Choroid plexus epithelial cell (primary cell): ENCODE measurements around the gene FNDC3B.

Experiments used
- DNase-seq: peaks from one replicate; pipeline ENCODE4 v3.0.0-alpha.2; 2010; ENCODE audit warnings: low read depth
- H3K4me3 ChIP-seq: 2 replicates; pipeline ENCODE4 v1.5.1; 2011; ENCODE audit warnings: low read depth, mild to moderate bottlenecking, control low read depth, low read length, moderate library complexity
- CTCF ChIP-seq: conservative IDR thresholded peaks from 2 replicates; pipeline ENCODE4 v1.5.1; 2011; ENCODE audit warnings: low read depth, mild to moderate bottlenecking, control low read depth, inconsistent platforms, low read length, moderate library complexity

FNDC3B gene

DNA sequence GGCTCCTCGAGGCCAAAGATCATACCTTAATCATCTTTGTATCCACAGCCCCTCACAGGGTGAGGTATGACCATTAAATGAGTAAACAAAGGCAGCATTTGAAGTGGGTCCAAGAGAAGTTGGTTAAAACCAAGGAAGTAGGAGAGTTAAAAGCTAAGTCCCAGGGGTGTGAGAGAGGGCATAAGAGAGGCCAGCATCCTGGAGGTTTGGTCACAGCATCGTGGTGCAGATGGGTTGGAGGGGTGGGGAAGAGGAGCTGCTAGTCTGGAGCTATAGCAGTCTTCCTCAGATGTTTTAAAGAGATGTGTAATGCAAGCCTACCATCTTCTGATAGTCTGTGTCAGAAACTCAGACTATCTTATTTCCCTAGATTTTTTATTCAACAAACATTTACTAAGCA is 253.7 kb downstream of the FNDC3B start:
- no peak for TF ChIP-seq CTCF

GRCh38 chr3:172294223-172294806 is 254.9 kb downstream of the FNDC3B start:
- no peak for TF ChIP-seq CTCF
- no peak overlapping the region for H3K4me3 ChIP-seq
- DNase-seq = no peak

More for the DNA sequence above, 253.7 kb downstream of the FNDC3B start:
- no peak overlapping the region for H3K4me3 ChIP-seq
- DNase-seq = no peak

GRCh38 chr3:172296248-172296974 is 257.0 kb downstream of the FNDC3B start:
- no peak overlapping the region for H3K4me3 ChIP-seq
- TF ChIP-seq CTCF = no peak
- DNase-seq = no peak

DNA sequence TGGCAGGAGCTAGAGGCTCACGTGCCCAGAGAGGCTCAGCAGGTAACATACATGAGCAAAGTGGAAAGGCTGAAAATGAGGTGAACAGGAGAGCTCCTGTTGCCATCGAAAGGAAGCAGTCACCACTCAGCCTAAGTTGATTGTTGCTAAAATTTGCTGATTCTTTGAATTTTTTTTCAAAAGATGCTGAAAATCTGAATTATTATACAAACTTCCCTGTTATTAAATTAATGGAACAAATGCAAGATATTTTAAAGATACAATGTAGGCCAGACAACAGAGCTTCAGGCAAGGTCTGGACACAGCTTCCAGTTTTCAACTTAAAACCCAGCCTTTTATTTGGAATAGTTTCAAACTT is 257.6 kb downstream of the FNDC3B start:
- DNase-seq = no peak
- no peak overlapping the region for H3K4me3 ChIP-seq

DNA sequence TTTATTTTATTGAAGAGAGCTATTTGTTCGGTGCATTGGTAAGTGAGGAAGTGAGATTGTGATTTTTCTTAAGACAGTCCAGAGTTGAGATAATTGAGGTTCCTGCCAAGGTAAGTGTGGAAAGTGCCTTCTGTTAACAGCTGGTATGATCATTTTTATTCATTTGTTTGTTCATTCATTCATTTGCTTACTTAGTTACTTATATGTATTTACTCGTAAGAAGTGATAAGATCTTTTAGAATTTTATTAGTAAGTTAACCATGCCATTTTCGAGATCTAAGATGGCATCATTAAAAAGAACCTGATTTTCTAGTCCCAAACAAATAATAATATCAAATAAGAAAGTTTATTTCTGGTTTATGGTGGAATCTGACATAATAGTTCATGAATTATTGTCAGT is 258.9 kb downstream of the FNDC3B start:
- no peak for DNase-seq
- TF ChIP-seq CTCF = no peak
- no peak overlapping the region for H3K4me3 ChIP-seq

More for the DNA sequence above, 257.6 kb downstream of the FNDC3B start:
- TF ChIP-seq CTCF = no peak

- no peak for TF ChIP-seq CTCF
- no peak for DNase-seq
- no peak overlapping the region for H3K4me3 ChIP-seq
These were observed 260.8 kb downstream of the FNDC3B start for GRCh38 chr3:172300187-172300586.

DNA sequence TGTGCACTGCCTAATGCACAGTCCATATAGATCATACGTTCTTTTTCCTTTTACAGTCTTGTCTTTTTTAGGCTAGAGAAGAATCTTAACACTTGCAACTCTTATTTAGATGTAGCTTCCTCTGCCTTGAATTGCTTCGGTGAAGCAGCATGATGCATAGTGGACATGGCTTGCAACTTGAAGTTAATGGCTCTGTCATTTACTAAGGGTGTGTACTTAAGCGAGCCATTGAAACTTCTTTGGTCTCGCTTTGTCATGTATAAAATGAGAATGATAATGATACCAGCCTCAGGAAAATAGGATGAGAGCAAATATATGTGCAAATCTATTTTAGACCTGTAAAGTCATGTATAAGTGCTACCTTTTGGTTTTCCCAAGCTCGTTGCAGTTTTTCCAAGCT is 261.5 kb downstream of the FNDC3B start:
- no peak for DNase-seq
- no peak for TF ChIP-seq CTCF
- no peak overlapping the region for H3K4me3 ChIP-seq
